CD4-positive, alpha-beta T cell (primary cell): ENCODE results near the gene TP53RK. TPM values are rescaled to one million over a fixed set of nuclear protein-coding genes. Genes with fewer than 3 reads are reported as not detected.

ENCODE experiments used
- ATAC-seq: fragments of 200-7000 bp; cut with Tn5 transposase; one replicate; pipeline ENCODE4 v1.10.0; 2022; ENCODE audit warnings: mild to moderate bottlenecking; ENCODE audit not compliant: poor library complexity
- CTCF ChIA-PET: fragments of 350-600 bp; sonication (Branson Sonifier 250); formaldehyde crosslinking; loops from one replicate; lab custom pipeline; 2021; ENCODE audit warnings: antibody characterized with exemption, inconsistent platforms; lab: Charles Lee
- POLR2A ChIA-PET: fragments of 350-600 bp; sonication (Branson Sonifier 250); formaldehyde crosslinking; loops from one replicate; lab custom pipeline; 2021; ENCODE audit warnings: antibody characterized with exemption, inconsistent platforms; lab: Charles Lee
- DNase-seq, 14 experiments: peaks; one replicate each; pipeline ENCODE4 v3.0.0-alpha.2; 2013 to 2020; ENCODE audit warnings: mixed read lengths in 2 of 14
- H3K27ac ChIP-seq, 2 donors: one replicate each; pipeline versions ENCODE4 v1.5.1 to v1.7.0; 2013; ENCODE audit warnings: low read length in 2 of 2, low read depth in 1 of 2, mild to moderate bottlenecking in 1 of 2
- H3K27me3 ChIP-seq, 2 experiments: 1 replicate in 1 of 2; 2 replicates in 1 of 2; pipeline versions ENCODE4 v1.6.1 to v1.7.0; 2013; ENCODE audit warnings: low read length in 2 of 2, control low read depth in 1 of 2, mild to moderate bottlenecking in 1 of 2, moderate library complexity in 1 of 2; ENCODE audit not compliant: insufficient read depth in 2 of 2, control insufficient read depth in 1 of 2
- H3K36me3 ChIP-seq: one replicate; pipeline ENCODE4 v1.6.1; 2013; ENCODE audit warnings: low read length, control low read depth; ENCODE audit not compliant: insufficient read depth
- H3K4me1 ChIP-seq: one replicate; pipeline ENCODE4 v1.6.1; 2013; ENCODE audit warnings: low read length, control low read depth; ENCODE audit not compliant: insufficient read depth
- H3K4me3 ChIP-seq: one replicate; pipeline ENCODE4 v1.5.1; 2013; ENCODE audit warnings: mild to moderate bottlenecking, low read length, moderate library complexity
- H3K9me3 ChIP-seq, 2 experiments: 1 replicate in 1 of 2; 2 replicates in 1 of 2; pipeline versions ENCODE4 v1.6.1 to v1.7.0; 2013; ENCODE audit warnings: low read length in 2 of 2, mild to moderate bottlenecking in 2 of 2, control low read depth in 1 of 2, moderate library complexity in 1 of 2; ENCODE audit not compliant: control insufficient read depth in 1 of 2, insufficient read depth in 1 of 2
- H3K27ac Mint-ChIP-seq: one replicate; pipeline ENCODE4 v1.8.0; 2020; ENCODE audit warnings: mixed read lengths
- H3K27me3 Mint-ChIP-seq: one replicate; pipeline ENCODE4 v1.8.0; 2021; ENCODE audit warnings: mixed read lengths
- H3K36me3 Mint-ChIP-seq: one replicate; pipeline ENCODE4 v1.8.0; 2021; ENCODE audit warnings: low read depth, mixed read lengths
- H3K4me1 Mint-ChIP-seq: one replicate; pipeline ENCODE4 v1.8.0; 2021; ENCODE audit warnings: low read depth, mixed read lengths
- H3K4me3 Mint-ChIP-seq: one replicate; pipeline ENCODE4 v1.8.0; 2020; ENCODE audit warnings: mild to moderate bottlenecking, mixed read lengths
- H3K9me3 Mint-ChIP-seq: one replicate; pipeline ENCODE4 v1.8.0; 2020; ENCODE audit warnings: mixed read lengths
- CTCF ChIP-seq: fragments of 200-600 bp; IDR thresholded peaks from one replicate; pipeline ENCODE4 v1.8.0; 2022; ENCODE audit warnings: antibody characterized with exemption, mild to moderate bottlenecking
- intact Hi-C, 2 experiments: fragments of 100-400 bp; cut with DNase I in 1 of 2; cut with micrococcal nuclease in 1 of 2; formaldehyde crosslinking; loops; one replicate each; pipeline versions ENCODE4 v1.15.1 to v1.9.0; 2023 to 2025; cut with DNase I, micrococcal nuclease
- total RNA-seq, 174 experiments: library from RNA in 2 of 174; stranded (reverse) in 2 of 174; gene quantifications; one replicate each; pipeline ENCODE4 v1.2.3 and lab custom pipeline; 2021 to 2026

Gene TP53RK
- total RNA-seq, 2 experiments from 2014 or later = 3.9 to 4.5 TPM

- Mint-ChIP-seq H3K9me3 (peaks cover 6% of the 10 kb centered on the region), H3K36me3 (peaks cover 8% of the 10 kb centered on the region), H3K4me3 (no peak overlapping the region), H3K4me1 (no peaks in the 10 kb centered on the region), H3K27ac (no peak overlapping the region), H3K27me3 (no peaks in the 10 kb centered on the region)
- Histone ChIP-seq H3K4me3 (no peak overlapping the region), H3K36me3 (no peaks in the 10 kb centered on the region), H3K27ac (no peak overlapping the region), H3K4me1 (no peaks in the 10 kb centered on the region), H3K27me3 (no peaks in the 10 kb centered on the region), H3K9me3 (peaks cover 3 to 6% of the 10 kb centered on the region in 2 experiments)
- ATAC-seq (no peak), DNase-seq (no peak)
- POLR2A ChIA-PET = no interaction called here
- intact Hi-C loops = no loop called here
- CTCF ChIA-PET = no interaction called here
- TF ChIP-seq CTCF = no peak
Observed at GRCh38 chr20:46671866-46672542, 17.2 kb downstream of the TP53RK start.

GRCh38 chr20:46670585-46671584 lies 18.4 kb downstream of the TP53RK start:
- H3K9me3 ChIP-seq = peaks cover 3 to 6% of the 10 kb centered on the region in 2 experiments
- POLR2A ChIA-PET = no interaction called here
- CTCF ChIA-PET = no interaction called here
- H3K27me3 ChIP-seq = no peaks in the 10 kb centered on the region
- no peak overlapping the region for H3K4me3 Mint-ChIP-seq
- peaks cover 8% of the 10 kb centered on the region for H3K36me3 Mint-ChIP-seq
- no peak for DNase-seq
- no peak overlapping the region for H3K27ac ChIP-seq
- no peaks in the 10 kb centered on the region for H3K4me1 Mint-ChIP-seq
- H3K4me1 ChIP-seq = no peaks in the 10 kb centered on the region
- no peaks in the 10 kb centered on the region for H3K36me3 ChIP-seq
- intact Hi-C loops = no loop called here
- no peak for ATAC-seq
- H3K4me3 ChIP-seq = no peak overlapping the region
- no peak overlapping the region for H3K27ac Mint-ChIP-seq
- no peak for TF ChIP-seq CTCF
- peaks cover 6% of the 10 kb centered on the region for H3K9me3 Mint-ChIP-seq
- H3K27me3 Mint-ChIP-seq = no peaks in the 10 kb centered on the region

- no peaks in the 10 kb centered on the region for H3K4me1 Mint-ChIP-seq
- Histone ChIP-seq H3K27me3 (no peaks in the 10 kb centered on the region), H3K4me1 (no peaks in the 10 kb centered on the region), H3K36me3 (no peaks in the 10 kb centered on the region), H3K4me3 (no peak overlapping the region), H3K9me3 (peaks cover 3 to 6% of the 10 kb centered on the region in 2 experiments), H3K27ac (no peak overlapping the region)
- no peak for TF ChIP-seq CTCF
- ChIA-PET POLR2A (no interaction called here), CTCF (no interaction called here)
- no peaks in the 10 kb centered on the region for H3K27me3 Mint-ChIP-seq
- intact Hi-C loops = no loop called here
- peaks cover 8% of the 10 kb centered on the region for H3K36me3 Mint-ChIP-seq
- DNase-seq (no peak), ATAC-seq (no peak)
- no peak overlapping the region for H3K27ac Mint-ChIP-seq
- H3K9me3 Mint-ChIP-seq = peaks cover 6% of the 10 kb centered on the region
- no peak overlapping the region for H3K4me3 Mint-ChIP-seq
Observed at GRCh38 chr20:46670228-46670584, 19.0 kb downstream of the TP53RK start.
